Activated B cell treated with CpG ODN at 0.5 μM for 24 hours (primary cell): Measurements from ENCODE around the gene TPCN2. TPM values are rescaled to one million over a fixed set of nuclear protein-coding genes. Genes with fewer than 3 reads are reported as not detected.

Experiments used
- ATAC-seq: fragments of 200-7000 bp; cut with Tn5 transposase; one replicate; pipeline ENCODE4 v1.10.0; 2021; ENCODE audit warnings: low read depth, mild to moderate bottlenecking, moderate library complexity
- CTCF ChIA-PET: fragments of 350-600 bp; sonication (Branson Sonifier 250); formaldehyde crosslinking; loops from one replicate; lab custom pipeline; 2021; ENCODE audit warnings: antibody characterized with exemption; lab: Charles Lee
- POLR2A ChIA-PET: fragments of 350-600 bp; sonication (Branson Sonifier 250); formaldehyde crosslinking; loops from one replicate; lab custom pipeline; 2021; ENCODE audit warnings: antibody characterized with exemption; lab: Charles Lee
- DNase-seq: peaks from one replicate; pipeline ENCODE4 v3.0.0; 2022
- H3K27ac Mint-ChIP-seq: one replicate; pipeline ENCODE4 v1.8.0; 2020; ENCODE audit warnings: mixed read lengths
- H3K27me3 Mint-ChIP-seq: one replicate; pipeline ENCODE4 v1.8.0; 2021; ENCODE audit warnings: mixed read lengths
- H3K36me3 Mint-ChIP-seq: one replicate; pipeline ENCODE4 v1.8.0; 2021; ENCODE audit warnings: low read depth, mixed read lengths
- H3K4me1 Mint-ChIP-seq: one replicate; pipeline ENCODE4 v1.8.0; 2021; ENCODE audit warnings: mixed read lengths
- H3K4me3 Mint-ChIP-seq: one replicate; pipeline ENCODE4 v1.8.0; 2020; ENCODE audit warnings: mild to moderate bottlenecking, mixed read lengths
- H3K9me3 Mint-ChIP-seq: one replicate; pipeline ENCODE4 v1.8.0; 2020; ENCODE audit warnings: mixed read lengths
- intact Hi-C: fragments of 100-400 bp; cut with micrococcal nuclease; formaldehyde crosslinking; loops from one replicate; pipeline ENCODE4 v1.15.1; 2024
- total RNA-seq: library from RNA; stranded (reverse); gene quantifications from 2 replicates; pipeline ENCODE4 v1.2.3, GENCODE V29; 2022
- TF ChIP-seq, protein P1 (sequence below): fragments of 200-600 bp; IDR thresholded peaks from one replicate; pipeline ENCODE4 v1.8.0; 2022; ENCODE audit warnings: antibody characterized with exemption, mild to moderate bottlenecking

TPCN2 gene
- total RNA-seq, 1 donor from 2014 or later, result 35.4 TPM

DNA sequence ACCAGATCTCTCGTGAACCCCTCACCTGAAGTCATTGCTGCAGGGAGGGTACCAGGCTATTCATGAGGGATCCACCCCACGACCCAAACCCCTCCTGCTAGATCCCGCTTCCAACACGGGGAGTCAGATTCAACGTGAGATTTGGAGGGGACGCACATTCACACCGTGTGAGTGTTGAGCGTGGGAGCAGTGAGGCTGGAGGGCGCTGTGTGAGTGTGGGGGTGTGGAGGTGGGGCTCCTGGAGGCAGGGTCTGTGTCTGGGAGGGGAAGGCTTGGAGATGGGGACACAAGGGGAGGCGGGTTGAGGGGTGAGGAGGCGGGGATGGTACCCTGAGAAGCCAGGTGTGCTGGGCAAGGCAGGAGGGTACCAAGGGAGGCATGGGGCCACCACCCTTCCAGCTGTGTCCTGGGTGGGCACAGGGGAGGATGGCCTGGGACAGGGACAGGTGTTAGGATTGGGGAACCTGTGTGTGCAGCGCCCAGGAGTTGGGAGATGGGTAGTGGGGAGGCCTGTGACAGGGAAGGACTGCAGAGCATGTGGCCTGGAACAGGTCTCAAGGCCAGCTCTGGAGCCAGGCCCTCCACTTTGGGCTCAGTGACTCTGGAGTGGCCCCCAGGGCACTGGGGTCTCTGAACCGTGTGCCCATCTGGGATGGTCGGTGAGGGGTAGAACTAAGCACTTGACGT, 13.6 kb downstream of the TPCN2 start:
- H3K36me3 Mint-ChIP-seq, result peaks cover 28% of the 10 kb centered on the region
- ATAC-seq, result no peak
- TF ChIP-seq, protein P1, sequence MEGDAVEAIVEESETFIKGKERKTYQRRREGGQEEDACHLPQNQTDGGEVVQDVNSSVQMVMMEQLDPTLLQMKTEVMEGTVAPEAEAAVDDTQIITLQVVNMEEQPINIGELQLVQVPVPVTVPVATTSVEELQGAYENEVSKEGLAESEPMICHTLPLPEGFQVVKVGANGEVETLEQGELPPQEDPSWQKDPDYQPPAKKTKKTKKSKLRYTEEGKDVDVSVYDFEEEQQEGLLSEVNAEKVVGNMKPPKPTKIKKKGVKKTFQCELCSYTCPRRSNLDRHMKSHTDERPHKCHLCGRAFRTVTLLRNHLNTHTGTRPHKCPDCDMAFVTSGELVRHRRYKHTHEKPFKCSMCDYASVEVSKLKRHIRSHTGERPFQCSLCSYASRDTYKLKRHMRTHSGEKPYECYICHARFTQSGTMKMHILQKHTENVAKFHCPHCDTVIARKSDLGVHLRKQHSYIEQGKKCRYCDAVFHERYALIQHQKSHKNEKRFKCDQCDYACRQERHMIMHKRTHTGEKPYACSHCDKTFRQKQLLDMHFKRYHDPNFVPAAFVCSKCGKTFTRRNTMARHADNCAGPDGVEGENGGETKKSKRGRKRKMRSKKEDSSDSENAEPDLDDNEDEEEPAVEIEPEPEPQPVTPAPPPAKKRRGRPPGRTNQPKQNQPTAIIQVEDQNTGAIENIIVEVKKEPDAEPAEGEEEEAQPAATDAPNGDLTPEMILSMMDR, result no peak
- intact Hi-C loops, result no loop called here
- H3K27me3 Mint-ChIP-seq, result no peaks in the 10 kb centered on the region
- no peaks in the 10 kb centered on the region for H3K9me3 Mint-ChIP-seq
- no peak overlapping the region for H3K4me3 Mint-ChIP-seq
- peaks cover 3% of the 10 kb centered on the region for H3K4me1 Mint-ChIP-seq
- DNase-seq, result no peak
- ChIA-PET CTCF (no interaction called here), POLR2A (no interaction called here)
- H3K27ac Mint-ChIP-seq, result no peak overlapping the region

DNA sequence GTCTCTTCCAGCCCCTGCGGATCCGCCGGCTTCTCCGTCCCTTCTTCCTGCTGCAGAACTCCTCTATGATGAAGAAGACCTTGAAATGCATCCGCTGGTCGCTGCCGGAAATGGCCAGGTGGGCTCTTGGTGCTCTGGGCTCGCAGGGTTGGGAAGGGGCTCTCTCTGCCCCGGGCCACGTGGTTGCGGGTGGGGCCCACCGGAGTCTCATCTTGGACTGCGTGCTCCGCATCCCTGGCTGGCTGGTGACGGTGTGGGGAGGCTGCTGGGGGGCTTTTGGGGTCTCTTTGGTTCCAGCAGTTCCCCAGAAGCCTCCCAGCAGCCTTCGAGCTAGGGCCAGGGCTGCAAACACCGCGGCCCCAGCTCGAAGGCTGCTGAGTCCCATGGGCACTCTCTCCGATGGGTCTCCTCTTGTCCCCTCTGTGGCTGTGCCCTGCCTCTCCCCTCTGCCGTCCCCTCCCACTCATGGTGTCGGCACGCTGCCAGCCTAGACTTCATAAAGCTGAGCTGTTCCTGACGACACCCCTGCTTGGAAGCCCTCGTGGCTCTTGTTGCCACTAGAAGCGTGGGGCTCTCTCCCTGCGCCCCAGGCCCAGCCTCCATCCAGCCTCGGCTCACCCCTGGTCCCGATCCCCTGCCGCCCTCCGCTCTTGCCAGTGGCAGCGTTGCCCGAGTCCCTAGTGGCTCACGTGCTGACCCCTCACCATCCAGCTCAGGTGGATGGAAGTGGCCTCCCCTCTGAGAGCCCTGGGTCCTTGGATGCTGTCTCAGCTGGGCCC, 14.3 kb downstream of the TPCN2 start:
- no peak overlapping the region for H3K4me3 Mint-ChIP-seq

DNA sequence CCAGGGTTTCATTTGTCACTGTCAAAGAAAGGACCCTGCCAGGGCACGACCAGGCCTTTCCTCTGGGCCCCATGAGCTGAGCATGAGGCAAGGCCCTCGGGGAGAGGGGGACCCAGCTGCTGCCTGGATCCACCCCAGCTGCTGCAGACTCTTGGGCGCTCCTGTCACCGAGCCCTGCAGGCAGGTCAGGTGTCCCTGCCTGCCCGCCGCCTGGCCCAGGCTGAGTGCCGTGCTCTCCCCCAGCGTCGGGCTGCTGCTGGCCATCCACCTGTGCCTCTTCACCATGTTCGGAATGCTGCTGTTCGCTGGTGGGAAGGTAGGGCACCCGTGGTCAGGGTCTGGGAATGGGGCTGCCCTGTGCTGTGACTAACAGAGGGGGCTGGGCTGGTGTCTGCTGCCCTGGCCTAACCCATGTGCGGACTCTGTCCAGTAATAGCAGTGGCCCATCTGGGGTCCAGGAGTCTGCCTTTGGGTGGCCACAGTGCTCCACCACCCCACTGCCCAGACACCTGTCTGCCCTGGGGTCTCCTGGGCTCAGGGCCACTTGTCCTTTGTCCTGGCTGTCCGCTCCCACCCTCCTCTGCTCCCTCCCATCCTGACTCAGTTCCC, 15.0 kb downstream of the TPCN2 start:
- ATAC-seq (no peak), DNase-seq (no peak)
- no peaks in the 10 kb centered on the region for H3K4me1 Mint-ChIP-seq
- peaks cover 33% of the 10 kb centered on the region for H3K36me3 Mint-ChIP-seq
- H3K27me3 Mint-ChIP-seq, result no peaks in the 10 kb centered on the region
- CTCF ChIA-PET, result no interaction called here
- TF ChIP-seq, protein P1, result no peak
- H3K9me3 Mint-ChIP-seq, result no peaks in the 10 kb centered on the region
- POLR2A ChIA-PET, result no interaction called here
- intact Hi-C loops, result no loop called here
- H3K4me3 Mint-ChIP-seq, result no peak overlapping the region
- no peak overlapping the region for H3K27ac Mint-ChIP-seq

More for the DNA sequence above, 14.3 kb downstream of the TPCN2 start:
- intact Hi-C loops, result no loop called here
- ATAC-seq (no peak), DNase-seq (no peak)
- peaks cover 33% of the 10 kb centered on the region for H3K36me3 Mint-ChIP-seq
- no peaks in the 10 kb centered on the region for H3K4me1 Mint-ChIP-seq
- H3K27ac Mint-ChIP-seq, result no peak overlapping the region
- POLR2A ChIA-PET, result no interaction called here
- CTCF ChIA-PET, result interaction anchor here (0.6 kb wide), 1 partner anchor 230 kb away, joined by 3 read pairs; no protein-coding TSS in a partner anchor
- no peaks in the 10 kb centered on the region for H3K9me3 Mint-ChIP-seq
- H3K27me3 Mint-ChIP-seq, result no peaks in the 10 kb centered on the region
- TF ChIP-seq, protein P1, result no peak

DNA sequence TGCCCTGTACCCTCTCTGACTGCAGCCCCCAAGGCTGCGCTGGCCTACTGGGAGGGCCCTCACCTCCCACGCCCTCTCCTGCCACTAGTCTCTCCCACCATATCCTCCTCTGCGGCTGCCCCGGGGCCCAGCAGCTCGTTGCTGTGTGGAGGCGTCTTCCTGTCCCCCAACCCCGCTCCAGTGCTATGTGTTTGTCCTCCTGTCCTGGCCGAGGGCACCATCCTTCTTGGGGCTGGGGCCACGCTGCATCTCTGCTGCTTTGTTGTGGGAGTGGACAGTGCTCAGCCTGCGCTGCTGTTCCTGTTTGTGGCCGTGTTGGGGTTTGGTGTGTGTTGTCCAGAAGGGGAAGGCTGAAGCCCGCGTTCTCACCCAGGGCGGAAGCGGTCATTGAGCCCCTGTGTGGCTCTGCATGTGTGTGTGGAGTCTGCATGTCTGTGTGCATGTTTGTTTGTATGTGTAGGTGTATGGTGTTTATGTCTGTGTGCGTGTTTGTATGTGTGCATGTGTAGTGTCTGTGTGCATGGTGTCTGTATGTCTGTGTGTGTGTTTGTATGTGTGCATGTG, 15.7 kb downstream of the TPCN2 start:
- ChIA-PET POLR2A (no interaction called here), CTCF (no interaction called here)
- Mint-ChIP-seq H3K27ac (no peak overlapping the region), H3K4me1 (no peaks in the 10 kb centered on the region), H3K9me3 (no peaks in the 10 kb centered on the region), H3K4me3 (no peak overlapping the region), H3K36me3 (peaks cover 33% of the 10 kb centered on the region), H3K27me3 (no peaks in the 10 kb centered on the region)
- DNase-seq (no peak), ATAC-seq (no peak)
- intact Hi-C loops, result no loop called here
- TF ChIP-seq, protein P1, result no peak
